Measurements from ENCODE around the gene RETREG1.
A peak's percentile ranks its signal among the peaks of the same experiment; 100 is the strongest.

The RETREG1 gene

DNA sequence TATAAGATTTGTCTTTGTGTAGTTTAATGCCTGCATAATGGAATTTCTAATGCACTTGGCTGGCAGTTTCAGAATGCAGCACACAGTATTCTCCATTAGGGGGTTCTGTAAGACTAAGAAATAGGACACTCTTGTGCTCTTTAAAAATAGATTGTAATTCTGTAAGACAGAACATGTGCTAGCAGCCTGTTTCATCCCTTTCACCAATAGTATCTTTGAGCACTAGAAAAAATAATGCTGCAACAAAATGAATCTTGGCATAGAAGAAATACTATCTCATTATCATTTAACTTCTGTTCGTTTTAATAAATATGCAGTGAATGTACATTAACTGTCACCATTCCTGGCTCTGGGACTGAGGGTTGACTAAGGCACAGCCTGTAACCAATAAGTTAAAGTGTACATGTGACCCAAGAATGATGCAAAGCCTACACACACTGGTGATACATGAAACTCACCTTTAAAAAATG is 127.4 kb downstream of the RETREG1 start:
- no peak overlapping the region for H3K4me3 ChIP-seq (replicated peaks; ENCODE audit: insufficient read depth, low read length)
- H3K27me3 ChIP-seq (ENCODE audit: insufficient read depth, poor library complexity, severe bottlenecking) = no peaks in the 10 kb centered on the region
- no peak for DNase-seq (ENCODE audit: low read depth in 1 of 2, low spot score in 1 of 2)
- TF ChIP-seq GABPA (IDR thresholded peaks at IDR 0.05; ENCODE audit: low read depth) = no peak
- TF ChIP-seq CTCF (IDR thresholded peaks at IDR 0.05; ENCODE audit: insufficient read depth, low read length) = peak; percentile 26
- no peak overlapping the region for H3K27ac ChIP-seq (replicated peaks)

GRCh38 chr5:16487456-16487855 is 129.3 kb downstream of the RETREG1 start:
- Histone ChIP-seq H3K4me3 (replicated peaks; ENCODE audit: insufficient read depth, low read length) (no peak overlapping the region), H3K27ac (replicated peaks) (no peak overlapping the region), H3K27me3 (ENCODE audit: insufficient read depth, poor library complexity, severe bottlenecking) (no peaks in the 10 kb centered on the region)
- TF ChIP-seq GABPA (IDR thresholded peaks at IDR 0.05; ENCODE audit: low read depth) = no peak
- DNase-seq (ENCODE audit: low read depth in 1 of 2, low spot score in 1 of 2) = no peak

- no peak overlapping the region for H3K4me3 ChIP-seq (replicated peaks; ENCODE audit: insufficient read depth, low read length)
- no peak for DNase-seq (ENCODE audit: low read depth in 1 of 2, low spot score in 1 of 2)
- no peak for TF ChIP-seq POLR2AphosphoS5 (IDR thresholded peaks at IDR 0.05; ENCODE audit: low read depth)
- no peak for TF ChIP-seq GABPA (IDR thresholded peaks at IDR 0.05; ENCODE audit: low read depth)
- TF ChIP-seq SPI1 (IDR thresholded peaks at IDR 0.05; ENCODE audit: borderline replicate concordance, low read depth) = no peak
- TF ChIP-seq, protein P1, sequence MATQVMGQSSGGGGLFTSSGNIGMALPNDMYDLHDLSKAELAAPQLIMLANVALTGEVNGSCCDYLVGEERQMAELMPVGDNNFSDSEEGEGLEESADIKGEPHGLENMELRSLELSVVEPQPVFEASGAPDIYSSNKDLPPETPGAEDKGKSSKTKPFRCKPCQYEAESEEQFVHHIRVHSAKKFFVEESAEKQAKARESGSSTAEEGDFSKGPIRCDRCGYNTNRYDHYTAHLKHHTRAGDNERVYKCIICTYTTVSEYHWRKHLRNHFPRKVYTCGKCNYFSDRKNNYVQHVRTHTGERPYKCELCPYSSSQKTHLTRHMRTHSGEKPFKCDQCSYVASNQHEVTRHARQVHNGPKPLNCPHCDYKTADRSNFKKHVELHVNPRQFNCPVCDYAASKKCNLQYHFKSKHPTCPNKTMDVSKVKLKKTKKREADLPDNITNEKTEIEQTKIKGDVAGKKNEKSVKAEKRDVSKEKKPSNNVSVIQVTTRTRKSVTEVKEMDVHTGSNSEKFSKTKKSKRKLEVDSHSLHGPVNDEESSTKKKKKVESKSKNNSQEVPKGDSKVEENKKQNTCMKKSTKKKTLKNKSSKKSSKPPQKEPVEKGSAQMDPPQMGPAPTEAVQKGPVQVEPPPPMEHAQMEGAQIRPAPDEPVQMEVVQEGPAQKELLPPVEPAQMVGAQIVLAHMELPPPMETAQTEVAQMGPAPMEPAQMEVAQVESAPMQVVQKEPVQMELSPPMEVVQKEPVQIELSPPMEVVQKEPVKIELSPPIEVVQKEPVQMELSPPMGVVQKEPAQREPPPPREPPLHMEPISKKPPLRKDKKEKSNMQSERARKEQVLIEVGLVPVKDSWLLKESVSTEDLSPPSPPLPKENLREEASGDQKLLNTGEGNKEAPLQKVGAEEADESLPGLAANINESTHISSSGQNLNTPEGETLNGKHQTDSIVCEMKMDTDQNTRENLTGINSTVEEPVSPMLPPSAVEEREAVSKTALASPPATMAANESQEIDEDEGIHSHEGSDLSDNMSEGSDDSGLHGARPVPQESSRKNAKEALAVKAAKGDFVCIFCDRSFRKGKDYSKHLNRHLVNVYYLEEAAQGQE (IDR thresholded peaks at IDR 0.05; ENCODE audit: insufficient replicate concordance, low read depth) = no peak
- no peak for TF ChIP-seq CTCF (IDR thresholded peaks at IDR 0.05; ENCODE audit: insufficient read depth, low read length)
- no peaks in the 10 kb centered on the region for H3K27me3 ChIP-seq (ENCODE audit: insufficient read depth, poor library complexity, severe bottlenecking)
- H3K27ac ChIP-seq (replicated peaks) = no peak overlapping the region
Measured at GRCh38 chr5:16486711-16487111, 130.1 kb downstream of the RETREG1 start.

DNA sequence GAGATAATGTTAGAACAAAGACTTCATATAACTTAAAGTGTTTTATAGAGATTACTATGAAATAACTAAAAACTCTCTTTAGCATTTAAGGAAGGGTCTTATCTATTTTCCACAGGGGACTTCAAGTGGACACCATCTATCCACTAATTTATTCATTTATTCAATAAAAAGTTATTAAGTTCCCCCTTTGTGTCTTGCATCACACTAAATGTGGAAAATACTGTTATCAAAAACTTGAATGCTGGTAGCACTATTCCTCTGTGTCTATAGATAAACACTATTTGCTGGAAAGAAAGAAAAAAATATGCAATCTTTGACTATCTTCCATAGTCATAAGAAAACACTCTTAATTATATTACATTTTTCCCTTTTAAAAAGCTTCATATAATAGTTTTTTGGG is 131.1 kb downstream of the RETREG1 start:
- Histone ChIP-seq H3K27me3 (ENCODE audit: insufficient read depth, poor library complexity, severe bottlenecking) (no peaks in the 10 kb centered on the region), H3K27ac (replicated peaks) (no peak overlapping the region), H3K4me3 (replicated peaks; ENCODE audit: insufficient read depth, low read length) (no peak overlapping the region)
- TF ChIP-seq, protein P1 (IDR thresholded peaks at IDR 0.05; ENCODE audit: insufficient replicate concordance, low read depth) = no peak
- DNase-seq (ENCODE audit: low read depth in 1 of 2, low spot score in 1 of 2) = no peak

DNA sequence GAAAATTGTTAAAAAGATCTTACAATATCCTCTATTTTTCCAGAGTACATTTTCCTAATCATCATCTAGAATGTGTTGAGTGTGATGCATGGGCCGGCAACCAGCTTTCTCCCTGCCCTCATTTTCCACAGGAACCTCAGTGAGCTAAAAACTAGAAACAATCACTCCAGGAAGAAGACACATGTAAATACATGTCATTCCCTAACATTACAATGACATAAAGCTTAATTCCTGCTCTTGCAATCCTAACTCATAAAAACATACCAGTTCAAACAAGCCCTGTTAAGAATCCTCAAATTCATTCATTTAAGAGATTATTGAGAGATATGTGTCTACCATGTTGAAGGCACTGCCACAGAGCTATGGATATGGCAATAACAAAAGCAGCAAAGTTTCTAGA is 132.7 kb downstream of the RETREG1 start:
- Histone ChIP-seq H3K4me3 (replicated peaks; ENCODE audit: insufficient read depth, low read length) (no peak overlapping the region), H3K27ac (replicated peaks) (no peak overlapping the region), H3K27me3 (ENCODE audit: insufficient read depth, poor library complexity, severe bottlenecking) (no peaks in the 10 kb centered on the region)
- TF ChIP-seq GABPA (IDR thresholded peaks at IDR 0.05; ENCODE audit: low read depth) (no peak), POLR2AphosphoS5 (IDR thresholded peaks at IDR 0.05; ENCODE audit: low read depth) (no peak), SPI1 (IDR thresholded peaks at IDR 0.05; ENCODE audit: borderline replicate concordance, low read depth) (no peak)
- TF ChIP-seq, protein P1 (IDR thresholded peaks at IDR 0.05; ENCODE audit: insufficient replicate concordance, low read depth) = no peak
- no peak for DNase-seq (ENCODE audit: low read depth in 1 of 2, low spot score in 1 of 2)

Data from HL-60 (cell line).